ENCODE results near the gene KIN. TPM values are rescaled to one million over a fixed set of nuclear protein-coding genes. Genes with fewer than 3 reads are reported as not detected.
A peak's percentile ranks its signal among the peaks of the same experiment; 100 is the strongest.

The KIN gene
- total RNA-seq (10 to 100 TPM in 1 of 2 donors, 1 to 10 TPM in 1; 9.3 to 10.4 TPM), polyA plus RNA-seq (ENCODE audit: insufficient read length in 6 of 6) (10 to 100 TPM; 20.7 to 22.7 (median 21.8) TPM)
- long read RNA-seq, donor 1, full-length matches to known transcripts, result 1 of 859 reads
- long read RNA-seq, donor 1, partial matches to known transcripts, result 545 of 859 reads
- long read RNA-seq, donor 1, other reads (novel, unspliced or antisense), result 313 of 859 reads
- long read RNA-seq, donor 2, full-length matches to known transcripts, result 5 of 11 reads
- long read RNA-seq, donor 2, partial matches to known transcripts, result 6 of 11 reads
- long read RNA-seq, donor 2, other reads (novel, unspliced or antisense), result 0 of 11 reads
- long read RNA-seq, donor 3, full-length matches to known transcripts, result 8 of 15 reads
- long read RNA-seq, donor 3, partial matches to known transcripts, result 7 of 15 reads
- long read RNA-seq, donor 3, other reads (novel, unspliced or antisense), result 0 of 15 reads
- long read RNA-seq, donor 4, full-length matches to known transcripts, result 3 of 21 reads
- long read RNA-seq, donor 4, partial matches to known transcripts, result 16 of 21 reads
- long read RNA-seq, donor 4, other reads (novel, unspliced or antisense), result 2 of 21 reads
- long read RNA-seq, donor 5, full-length matches to known transcripts, result 4 of 4 reads
- long read RNA-seq, donor 5, partial matches to known transcripts, result 0 of 4 reads
- long read RNA-seq, donor 5, other reads (novel, unspliced or antisense), result 0 of 4 reads
- long read RNA-seq, donor 6, partial matches to known transcripts, result 726 of 1,083 reads
- long read RNA-seq, donor 6, other reads (novel, unspliced or antisense), result 356 of 1,083 reads
- long read RNA-seq, donor 7, full-length matches to known transcripts, result 7 of 7 reads
- long read RNA-seq, donor 7, partial matches to known transcripts, result 0 of 7 reads
- long read RNA-seq, donor 7, other reads (novel, unspliced or antisense), result 0 of 7 reads
- long read RNA-seq, donor 8, full-length matches to known transcripts, result 4 of 4 reads
- long read RNA-seq, donor 8, partial matches to known transcripts, result 0 of 4 reads
- long read RNA-seq, donor 8, other reads (novel, unspliced or antisense), result 0 of 4 reads
- long read RNA-seq, donor 9, result 0 reads
- long read RNA-seq, donor 10, full-length matches to known transcripts, result 2 of 17 reads
- long read RNA-seq, donor 10, partial matches to known transcripts, result 13 of 17 reads
- long read RNA-seq, donor 10, other reads (novel, unspliced or antisense), result 2 of 17 reads
- long read RNA-seq, donor 11, result 0 reads
- long read RNA-seq, donor 12, full-length matches to known transcripts, result 6 of 6 reads
- long read RNA-seq, donor 12, partial matches to known transcripts, result 0 of 6 reads
- long read RNA-seq, donor 12, other reads (novel, unspliced or antisense), result 0 of 6 reads

GRCh38 chr10:7787857-7788638, at the start of gene KIN, which contains the start of gene ATP5F1C:
Gene KIN (minus strand): TSS chr10:7787993. CDS start chr10:7787933, 60 bp downstream.
Gene ATP5F1C (plus strand): TSS chr10:7788177. CDS start chr10:7788208, 31 bp downstream.
- DNase-seq (peak; percentile 97 to 99 (median 98)), ATAC-seq (peak; percentile 98)
- intact Hi-C loops (cut with DNase I), result no loop called here
- Histone ChIP-seq H3K4me3 (peak within 1 kb of the TSS; percentile 97 to 99), H3K27ac (peak within 1 kb of the TSS; percentile 73 to 85), H3K27me3 (no peaks in the 10 kb centered on the region), H3K4me1 (peaks cover 17 to 83% of the 10 kb centered on the region in 2 donors), H3K9me3 (no peaks in the 10 kb centered on the region), H3K36me3 (peaks cover 0 to 6% of the 10 kb centered on the region in 2 donors)
- no peak for TF ChIP-seq CTCF (IDR thresholded peaks at IDR 0.05)

GRCh38 chr10:7836571-7836970, 48.8 kb upstream of the KIN start:
- Histone ChIP-seq H3K9me3 (no peaks in the 10 kb centered on the region), H3K4me1 (no peaks in the 10 kb centered on the region), H3K4me3 (no peak overlapping the region), H3K27ac (no peak overlapping the region), H3K27me3 (no peaks in the 10 kb centered on the region), H3K36me3 (no peaks in the 10 kb centered on the region)
- ATAC-seq, result no peak
- DNase-seq, result no peak
- TF ChIP-seq CTCF (IDR thresholded peaks at IDR 0.05), result no peak
- intact Hi-C loops (cut with DNase I), result no loop called here

GRCh38 chr10:7834262-7834661, 46.5 kb upstream of the KIN start:
- ATAC-seq (no peak), DNase-seq (no peak)
- intact Hi-C loops (cut with DNase I), result no loop called here
- TF ChIP-seq CTCF (IDR thresholded peaks at IDR 0.05), result no peak
- Histone ChIP-seq H3K9me3 (no peaks in the 10 kb centered on the region), H3K36me3 (no peaks in the 10 kb centered on the region), H3K27me3 (no peaks in the 10 kb centered on the region), H3K27ac (no peak overlapping the region), H3K4me3 (no peak overlapping the region), H3K4me1 (no peaks in the 10 kb centered on the region)

DNA sequence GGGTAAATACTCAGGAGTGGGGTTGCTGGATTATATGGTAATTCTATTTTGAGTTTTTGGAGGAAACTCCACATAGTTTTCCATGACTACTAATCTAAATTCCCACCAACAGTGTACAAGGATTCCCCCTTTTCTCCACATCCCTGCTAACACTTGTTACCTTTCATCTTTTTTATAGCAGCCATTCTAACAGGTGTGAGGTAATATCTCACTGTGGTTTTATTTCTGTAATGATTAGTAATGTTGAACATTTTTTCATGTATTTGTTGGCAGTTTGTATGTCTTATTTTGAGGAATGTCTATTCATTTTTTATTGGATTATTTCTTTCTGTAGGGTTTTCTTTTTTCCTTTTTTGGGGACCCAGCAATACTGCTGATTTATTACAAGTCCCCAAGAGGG, 45.4 kb upstream of the KIN start:
- DNase-seq (no peak), ATAC-seq (no peak)
- TF ChIP-seq CTCF (IDR thresholded peaks at IDR 0.05), result no peak
- intact Hi-C loops (cut with DNase I), result no loop called here
- Histone ChIP-seq H3K9me3 (no peaks in the 10 kb centered on the region), H3K4me3 (no peak overlapping the region), H3K27ac (no peak overlapping the region), H3K36me3 (no peaks in the 10 kb centered on the region), H3K4me1 (no peaks in the 10 kb centered on the region), H3K27me3 (no peaks in the 10 kb centered on the region)
